OCI-LY1 (cell line): ENCODE results near the gene PLSCR2.

Experiments
- H2AFZ ChIP-seq: fragments of 200-600 bp; sonication (generic), shearing (Covaris generic); 2 replicates; pipeline ENCODE4 v1.6.0; 2014; ENCODE audit warnings: antibody characterized with exemption, mild to moderate bottlenecking, low read length
- H3F3A ChIP-seq: fragments of 200-600 bp; sonication (generic), shearing (Covaris generic); 2 replicates; pipeline ENCODE4 v1.6.0; 2014; ENCODE audit warnings: mild to moderate bottlenecking, antibody characterized with exemption, low read length, moderate library complexity; ENCODE audit not compliant: insufficient read depth
- H3K27ac ChIP-seq: fragments of 200-600 bp; sonication (generic); 2 replicates; pipeline ENCODE4 v1.5.1; 2014; ENCODE audit warnings: low read length, mixed run types, mild to moderate bottlenecking, low read depth; ENCODE audit not compliant: poor library complexity, severe bottlenecking
- H3K27me3 ChIP-seq: fragments of 200-600 bp; sonication (generic); 2 replicates; pipeline ENCODE4 v1.6.0; 2014; ENCODE audit warnings: antibody characterized with exemption, mild to moderate bottlenecking, low read length, moderate library complexity; ENCODE audit not compliant: insufficient read depth
- H3K36me3 ChIP-seq: fragments of 200-600 bp; sonication (generic); 2 replicates; pipeline ENCODE4 v1.6.1; 2014; ENCODE audit warnings: mild to moderate bottlenecking, antibody characterized with exemption, low read length, moderate library complexity, mixed read lengths; ENCODE audit not compliant: insufficient read depth
- H3K4me1 ChIP-seq: fragments of 200-600 bp; sonication (generic); 2 replicates; pipeline ENCODE4 v1.5.1; 2014; ENCODE audit warnings: mild to moderate bottlenecking, low read length, moderate library complexity; ENCODE audit not compliant: insufficient read depth, severe bottlenecking
- H3K4me2 ChIP-seq: fragments of 200-600 bp; sonication (generic), shearing (Covaris generic); 2 replicates; pipeline ENCODE4 v1.6.1; 2014; ENCODE audit warnings: low read length
- H3K4me3 ChIP-seq: fragments of 200-600 bp; sonication (generic); 2 replicates; pipeline ENCODE4 v1.5.1; 2014; ENCODE audit warnings: low read length, low read depth, mild to moderate bottlenecking, mixed read lengths; ENCODE audit not compliant: poor library complexity, severe bottlenecking
- H3K79me2 ChIP-seq: fragments of 200-600 bp; shearing (Covaris generic); 2 replicates; pipeline ENCODE4 v1.6.1; 2016; ENCODE audit warnings: mixed run types, low read length, mixed read lengths; ENCODE audit not compliant: insufficient read depth
- H3K9ac ChIP-seq: fragments of 200-600 bp; sonication (generic), shearing (Covaris generic); 2 replicates; pipeline ENCODE4 v1.6.1; 2014; ENCODE audit warnings: mild to moderate bottlenecking, low read length, mixed read lengths
- H3K9me2 ChIP-seq: fragments of 200-600 bp; sonication (generic), shearing (Covaris generic); 2 replicates; pipeline ENCODE4 v1.6.1; 2014; ENCODE audit warnings: low read depth, mild to moderate bottlenecking, low read length, mixed read lengths
- H3K9me3 ChIP-seq: fragments of 200-600 bp; shearing (Covaris generic); 2 replicates; pipeline ENCODE4 v1.6.1; 2014; ENCODE audit warnings: low read length, mixed read lengths
- H4K20me1 ChIP-seq: fragments of 200-600 bp; sonication (generic), shearing (Covaris generic); 2 replicates; pipeline ENCODE4 v1.6.0; 2016; ENCODE audit warnings: mild to moderate bottlenecking, low read length; ENCODE audit not compliant: insufficient read depth
- EZH2 ChIP-seq: fragments of 200-600 bp; sonication (generic), shearing (Covaris generic); IDR thresholded peaks from 2 replicates; pipeline ENCODE4 v1.8.0; 2017; ENCODE audit warnings: borderline replicate concordance, mixed run types, mild to moderate bottlenecking, antibody characterized with exemption, low read length, moderate library complexity, mixed read lengths
- TF ChIP-seq, protein P1 (sequence below): fragments of 200-600 bp; sonication (generic), shearing (Covaris generic); IDR thresholded peaks from 2 replicates; pipeline ENCODE4 v1.5.1; 2017; ENCODE audit warnings: mild to moderate bottlenecking, antibody characterized with exemption, low read length, moderate library complexity, mixed read lengths

Gene PLSCR2

GRCh38 chr3:146396792-146397191, 72.6 kb downstream of the PLSCR2 start:
- H3K4me2 ChIP-seq, result no peak overlapping the region
- no peaks in the 10 kb centered on the region for H3K36me3 ChIP-seq
- no peaks in the 10 kb centered on the region for H3F3A ChIP-seq
- no peaks in the 10 kb centered on the region for H3K27me3 ChIP-seq
- H3K9me2 ChIP-seq, result no peaks in the 10 kb centered on the region
- no peak for TF ChIP-seq EZH2
- H3K4me1 ChIP-seq, result no peaks in the 10 kb centered on the region
- no peak overlapping the region for H2AFZ ChIP-seq
- H3K9ac ChIP-seq, result no peak overlapping the region
- H3K79me2 ChIP-seq, result no peaks in the 10 kb centered on the region
- no peaks in the 10 kb centered on the region for H4K20me1 ChIP-seq
- H3K27ac ChIP-seq, result no peak overlapping the region
- no peak overlapping the region for H3K4me3 ChIP-seq
- H3K9me3 ChIP-seq, result no peaks in the 10 kb centered on the region

DNA sequence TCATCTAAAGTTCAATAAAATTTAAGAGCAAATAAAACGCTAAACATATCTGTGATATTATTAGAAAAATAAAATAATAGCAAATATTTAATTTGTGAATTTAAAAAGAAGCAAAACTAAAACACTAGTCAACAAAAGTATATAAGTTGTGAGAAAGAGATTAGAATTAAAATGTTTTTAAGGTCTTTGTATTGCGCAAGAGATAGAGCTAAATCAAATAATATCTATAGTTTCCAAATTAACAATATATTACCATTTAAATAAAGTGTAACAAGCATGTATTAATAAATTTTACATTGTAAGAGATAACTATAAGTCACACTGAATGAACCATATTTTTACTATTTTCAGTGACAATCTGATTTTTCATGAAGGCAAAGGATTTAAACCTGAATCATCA, 74.2 kb downstream of the PLSCR2 start:
- Histone ChIP-seq H3K9me2 (no peaks in the 10 kb centered on the region), H3K27ac (no peak overlapping the region), H3K4me2 (no peak overlapping the region), H3K4me1 (no peaks in the 10 kb centered on the region), H3K4me3 (no peak overlapping the region), H4K20me1 (no peaks in the 10 kb centered on the region), H3F3A (no peaks in the 10 kb centered on the region), H3K27me3 (no peaks in the 10 kb centered on the region), H3K79me2 (no peaks in the 10 kb centered on the region), H3K9ac (no peak overlapping the region), H3K9me3 (no peaks in the 10 kb centered on the region), H3K36me3 (no peaks in the 10 kb centered on the region), H2AFZ (no peak overlapping the region)
- TF ChIP-seq EZH2, result no peak
- TF ChIP-seq, protein P1, sequence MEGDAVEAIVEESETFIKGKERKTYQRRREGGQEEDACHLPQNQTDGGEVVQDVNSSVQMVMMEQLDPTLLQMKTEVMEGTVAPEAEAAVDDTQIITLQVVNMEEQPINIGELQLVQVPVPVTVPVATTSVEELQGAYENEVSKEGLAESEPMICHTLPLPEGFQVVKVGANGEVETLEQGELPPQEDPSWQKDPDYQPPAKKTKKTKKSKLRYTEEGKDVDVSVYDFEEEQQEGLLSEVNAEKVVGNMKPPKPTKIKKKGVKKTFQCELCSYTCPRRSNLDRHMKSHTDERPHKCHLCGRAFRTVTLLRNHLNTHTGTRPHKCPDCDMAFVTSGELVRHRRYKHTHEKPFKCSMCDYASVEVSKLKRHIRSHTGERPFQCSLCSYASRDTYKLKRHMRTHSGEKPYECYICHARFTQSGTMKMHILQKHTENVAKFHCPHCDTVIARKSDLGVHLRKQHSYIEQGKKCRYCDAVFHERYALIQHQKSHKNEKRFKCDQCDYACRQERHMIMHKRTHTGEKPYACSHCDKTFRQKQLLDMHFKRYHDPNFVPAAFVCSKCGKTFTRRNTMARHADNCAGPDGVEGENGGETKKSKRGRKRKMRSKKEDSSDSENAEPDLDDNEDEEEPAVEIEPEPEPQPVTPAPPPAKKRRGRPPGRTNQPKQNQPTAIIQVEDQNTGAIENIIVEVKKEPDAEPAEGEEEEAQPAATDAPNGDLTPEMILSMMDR, result no peak

GRCh38 chr3:146390957-146391356, 78.4 kb downstream of the PLSCR2 start:
- Histone ChIP-seq H3K27ac (no peak overlapping the region), H3K9me3 (no peaks in the 10 kb centered on the region), H3K4me2 (no peak overlapping the region), H3K27me3 (no peaks in the 10 kb centered on the region), H3K9me2 (no peaks in the 10 kb centered on the region), H3K4me1 (no peaks in the 10 kb centered on the region), H3K4me3 (no peak overlapping the region), H3K9ac (no peak overlapping the region), H4K20me1 (no peaks in the 10 kb centered on the region), H2AFZ (no peak overlapping the region), H3K36me3 (no peaks in the 10 kb centered on the region), H3F3A (no peaks in the 10 kb centered on the region), H3K79me2 (no peaks in the 10 kb centered on the region)
- TF ChIP-seq, protein P1, result no peak
- no peak for TF ChIP-seq EZH2

GRCh38 chr3:146390006-146390772, 79.2 kb downstream of the PLSCR2 start:
- H3K4me3 ChIP-seq, result no peak overlapping the region
- H3K79me2 ChIP-seq, result no peaks in the 10 kb centered on the region
- no peaks in the 10 kb centered on the region for H3K9me2 ChIP-seq
- H3K4me2 ChIP-seq, result no peak overlapping the region
- no peaks in the 10 kb centered on the region for H3K9me3 ChIP-seq
- H3F3A ChIP-seq, result no peaks in the 10 kb centered on the region
- H3K4me1 ChIP-seq, result no peaks in the 10 kb centered on the region
- no peak overlapping the region for H3K27ac ChIP-seq
- no peak overlapping the region for H3K9ac ChIP-seq
- no peak overlapping the region for H2AFZ ChIP-seq
- no peaks in the 10 kb centered on the region for H3K36me3 ChIP-seq
- TF ChIP-seq, protein P1, result no peak
- no peak for TF ChIP-seq EZH2
- H4K20me1 ChIP-seq, result no peaks in the 10 kb centered on the region
- no peaks in the 10 kb centered on the region for H3K27me3 ChIP-seq
